GM23338 (cell line): ENCODE results near the gene CALCR. TPM values are rescaled to one million over a fixed set of nuclear protein-coding genes. Genes with fewer than 3 reads are reported as not detected.

Experiments used
- ATAC-seq: fragments of 200-7000 bp; cut with Tn5 transposase; 3 replicates; pipeline ENCODE4 v1.9.1; 2020
- DNase-seq: peaks from one replicate; pipeline ENCODE4 v3.0.0-alpha.2; 2015; ENCODE audit warnings: low spot score
- H2AFZ ChIP-seq: fragments of 200-600 bp; sonication (generic); 2 replicates; pipeline ENCODE4 v1.8.0; 2016; ENCODE audit warnings: antibody characterized with exemption, mild to moderate bottlenecking, moderate library complexity
- H3F3A ChIP-seq: fragments of 200-600 bp; sonication (generic); replicated peaks from 2 replicates; pipeline ENCODE4 v1.8.0; 2017; ENCODE audit warnings: antibody characterized with exemption, mixed run types, low read depth
- H3K27ac ChIP-seq: fragments of 200-600 bp; sonication (generic); 2 replicates; pipeline ENCODE4 v1.6.1; 2016; ENCODE audit warnings: low read depth
- H3K27me3 ChIP-seq: fragments of 200-600 bp; sonication (generic); 2 replicates; pipeline ENCODE4 v1.8.0; 2016; ENCODE audit warnings: mild to moderate bottlenecking, mixed run types, moderate library complexity; ENCODE audit not compliant: insufficient read depth
- H3K36me3 ChIP-seq: fragments of 200-600 bp; sonication (generic); 2 replicates; pipeline ENCODE4 v1.8.0; 2016; ENCODE audit warnings: mild to moderate bottlenecking; ENCODE audit not compliant: insufficient read depth
- H3K4me1 ChIP-seq: fragments of 200-600 bp; sonication (generic); 2 replicates; pipeline ENCODE4 v1.8.0; 2016; ENCODE audit warnings: mild to moderate bottlenecking, moderate library complexity; ENCODE audit not compliant: insufficient read depth
- H3K4me2 ChIP-seq: fragments of 200-600 bp; sonication (generic); 2 replicates; pipeline ENCODE4 v1.7.1; 2017; ENCODE audit warnings: mixed run types
- H3K4me3 ChIP-seq: fragments of 200-600 bp; sonication (generic); 2 replicates; pipeline ENCODE4 v1.6.1; 2016; ENCODE audit warnings: mixed run types
- H3K79me2 ChIP-seq: fragments of 200-600 bp; sonication (generic); replicated peaks from 2 replicates; pipeline ENCODE4 v1.8.0; 2017; ENCODE audit warnings: mild to moderate bottlenecking; ENCODE audit not compliant: insufficient read depth
- H3K9me2 ChIP-seq: fragments of 200-600 bp; sonication (generic); 2 replicates; pipeline ENCODE4 v1.8.0; 2017; ENCODE audit not compliant: insufficient read depth
- H4K20me1 ChIP-seq: fragments of 200-600 bp; sonication (generic); replicated peaks from 2 replicates; pipeline ENCODE4 v1.8.0; 2017; ENCODE audit warnings: mild to moderate bottlenecking; ENCODE audit not compliant: insufficient read depth
- H3K27ac Mint-ChIP-seq: 2 replicates; pipeline ENCODE4 v1.8.0; 2020; ENCODE audit warnings: inconsistent platforms, mild to moderate bottlenecking, moderate library complexity, mixed read lengths
- H3K27me3 Mint-ChIP-seq: 3 replicates; pipeline ENCODE4 v1.8.0; 2022; ENCODE audit warnings: low read depth, mild to moderate bottlenecking, moderate library complexity, mixed read lengths, inconsistent platforms; ENCODE audit not compliant: insufficient read depth, poor library complexity
- H3K36me3 Mint-ChIP-seq: 3 replicates; pipeline ENCODE4 v1.8.0; 2021; ENCODE audit warnings: low read depth, mild to moderate bottlenecking, inconsistent platforms, moderate library complexity, mixed read lengths
- H3K4me1 Mint-ChIP-seq: 3 replicates; pipeline ENCODE4 v1.8.0; 2020; ENCODE audit warnings: mild to moderate bottlenecking, inconsistent platforms, mixed read lengths
- H3K4me3 Mint-ChIP-seq: 3 replicates; pipeline ENCODE4 v1.8.0; 2021; ENCODE audit warnings: moderate library complexity, mild to moderate bottlenecking, inconsistent platforms, mixed read lengths
- H3K9me3 Mint-ChIP-seq: 3 replicates; pipeline ENCODE4 v1.8.0; 2020; ENCODE audit warnings: moderate library complexity, mild to moderate bottlenecking, inconsistent platforms, mixed read lengths
- EZH2 ChIP-seq: fragments of 200-600 bp; sonication (generic); IDR thresholded peaks from one replicate; pipeline ENCODE4 v1.8.0; 2017; ENCODE audit warnings: antibody characterized with exemption, mild to moderate bottlenecking, low read depth; ENCODE audit not compliant: unreplicated experiment
- NANOG ChIP-seq: IDR thresholded peaks from 2 replicates; pipeline ENCODE4 v1.6.1; 2016; ENCODE audit warnings: antibody characterized with exemption, borderline replicate concordance
- polyA plus RNA-seq: library from polyadenylated mRNA; unstranded; fragments of >200 nt; fragmentation: Nextera tagmentation; extraction: Ambion mirVana; gene quantifications from 2 replicates; pipeline ENCODE4 v1.2.1, GENCODE V29; 2016
- total RNA-seq: library from RNA; depleted of rRNA; stranded (reverse); fragments of >200 nt; shearing (Covaris generic); gene quantifications from 2 replicates; pipeline ENCODE4 v1.2.3, GENCODE V29; 2014
- TF ChIP-seq, protein P1 (sequence below), 2 experiments: fragments of 200-600 bp in 1 of 2; sonication (generic) in 1 of 2; conservative IDR thresholded peaks; 2 replicates each; pipeline versions ENCODE4 v1.5.1 to v1.6.1; 2016 to 2017; ENCODE audit warnings: antibody characterized with exemption in 2 of 2, low read depth in 2 of 2, mild to moderate bottlenecking in 2 of 2, moderate library complexity in 1 of 2
- TF ChIP-seq, protein P2 (sequence below): fragments of 250-450 bp; sonication (Bioruptor Pico); IDR thresholded peaks from 2 replicates; pipeline ENCODE4 v1.5.0; 2020; ENCODE audit warnings: mild to moderate bottlenecking, moderate library complexity
- TF ChIP-seq, protein P3 (sequence below): IDR thresholded peaks from 2 replicates; pipeline ENCODE4 v1.6.1; 2016; ENCODE audit warnings: antibody characterized with exemption

Gene CALCR
- total and polyA plus RNA-seq, 2 experiments from 2014 or later = 0.32 to 1.6 TPM

DNA sequence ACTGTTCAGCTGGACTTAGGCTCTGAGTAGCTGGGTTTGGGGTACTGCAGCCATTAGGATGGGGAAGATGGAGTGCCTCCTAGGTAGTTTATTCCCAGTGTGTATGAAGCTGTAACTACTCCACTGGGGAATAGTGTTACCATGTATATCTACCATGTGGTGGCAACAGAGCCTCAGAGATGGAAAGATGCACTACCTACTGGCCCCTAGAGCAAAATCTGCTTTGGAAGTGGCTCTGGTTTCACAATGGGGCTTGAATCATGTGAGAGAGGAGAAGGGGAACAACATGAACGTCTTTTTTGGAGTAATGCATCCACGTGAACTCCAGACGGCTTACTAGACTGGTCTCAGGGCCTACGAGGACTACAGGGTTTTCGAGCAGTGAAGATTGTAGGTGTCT, 167.3 kb downstream of the CALCR start:
- Histone ChIP-seq H3K4me1 (no peaks in the 10 kb centered on the region), H4K20me1 (no peaks in the 10 kb centered on the region), H3K27ac (no peak overlapping the region), H3K4me3 (no peak overlapping the region), H3K9me2 (peaks cover 3% of the 10 kb centered on the region; the same call in 1 of the 2 replicates), H3K79me2 (no peaks in the 10 kb centered on the region), H2AFZ (peak overlapping the region; percentile 83), H3F3A (no peaks in the 10 kb centered on the region), H3K27me3 (no peaks in the 10 kb centered on the region), H3K36me3 (peaks cover 5% of the 10 kb centered on the region; the same call in 1 of the 2 replicates), H3K4me2 (no peak overlapping the region)
- Mint-ChIP-seq H3K4me1 (no peaks in the 10 kb centered on the region), H3K9me3 (peaks cover 16% of the 10 kb centered on the region; the same call in 2 of the 3 replicates), H3K27me3 (no peaks in the 10 kb centered on the region), H3K27ac (peak overlapping the region; percentile 42; the same call in 1 of the 2 replicates), H3K36me3 (peaks cover 14% of the 10 kb centered on the region; the same call in 2 of the 3 replicates), H3K4me3 (no peak overlapping the region)
- ATAC-seq (peak; percentile 54), DNase-seq (peak; percentile 30)
- TF ChIP-seq, protein P1, sequence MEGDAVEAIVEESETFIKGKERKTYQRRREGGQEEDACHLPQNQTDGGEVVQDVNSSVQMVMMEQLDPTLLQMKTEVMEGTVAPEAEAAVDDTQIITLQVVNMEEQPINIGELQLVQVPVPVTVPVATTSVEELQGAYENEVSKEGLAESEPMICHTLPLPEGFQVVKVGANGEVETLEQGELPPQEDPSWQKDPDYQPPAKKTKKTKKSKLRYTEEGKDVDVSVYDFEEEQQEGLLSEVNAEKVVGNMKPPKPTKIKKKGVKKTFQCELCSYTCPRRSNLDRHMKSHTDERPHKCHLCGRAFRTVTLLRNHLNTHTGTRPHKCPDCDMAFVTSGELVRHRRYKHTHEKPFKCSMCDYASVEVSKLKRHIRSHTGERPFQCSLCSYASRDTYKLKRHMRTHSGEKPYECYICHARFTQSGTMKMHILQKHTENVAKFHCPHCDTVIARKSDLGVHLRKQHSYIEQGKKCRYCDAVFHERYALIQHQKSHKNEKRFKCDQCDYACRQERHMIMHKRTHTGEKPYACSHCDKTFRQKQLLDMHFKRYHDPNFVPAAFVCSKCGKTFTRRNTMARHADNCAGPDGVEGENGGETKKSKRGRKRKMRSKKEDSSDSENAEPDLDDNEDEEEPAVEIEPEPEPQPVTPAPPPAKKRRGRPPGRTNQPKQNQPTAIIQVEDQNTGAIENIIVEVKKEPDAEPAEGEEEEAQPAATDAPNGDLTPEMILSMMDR (conservative IDR thresholded peaks at IDR 0.05; ENCODE audit: low read depth in 2 of 2) = peak; percentile 23 to 54; a peak in 3 of 4 replicates
- no peak for TF ChIP-seq EZH2

DNA sequence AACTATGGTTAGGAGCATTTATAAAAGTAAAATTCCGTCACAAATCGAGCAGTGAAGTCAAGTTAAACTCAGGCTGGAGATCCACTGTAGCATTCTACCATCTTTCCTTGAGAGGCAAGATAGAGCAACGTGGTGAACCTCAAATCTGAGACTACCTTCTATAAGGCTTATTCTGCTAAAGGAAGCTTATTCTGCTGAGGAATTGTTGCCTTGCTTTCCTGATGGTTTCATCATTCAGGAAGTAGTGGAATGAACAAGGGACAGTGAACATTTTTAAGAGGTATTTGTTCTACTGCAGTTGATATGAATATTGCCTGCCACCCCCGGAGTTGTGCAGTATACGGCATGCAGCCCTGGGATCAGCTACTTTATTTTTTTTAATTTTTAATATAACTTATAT, 171.6 kb downstream of the CALCR start:
- H3K4me3 ChIP-seq = no peak overlapping the region
- peaks cover 14% of the 10 kb centered on the region; the same call in 2 of the 3 replicates for H3K36me3 Mint-ChIP-seq
- H3F3A ChIP-seq = no peaks in the 10 kb centered on the region
- H3K79me2 ChIP-seq = no peaks in the 10 kb centered on the region
- no peak for ATAC-seq
- no peak overlapping the region for H3K27ac ChIP-seq
- no peak overlapping the region for H3K27ac Mint-ChIP-seq
- H3K27me3 Mint-ChIP-seq = peaks cover 3% of the 10 kb centered on the region
- no peak overlapping the region for H2AFZ ChIP-seq
- peaks cover 16% of the 10 kb centered on the region; the same call in 2 of the 3 replicates for H3K9me3 Mint-ChIP-seq
- peaks cover 2% of the 10 kb centered on the region; the same call in 1 of the 3 replicates for H3K4me1 Mint-ChIP-seq
- DNase-seq = no peak
- H3K4me1 ChIP-seq = peaks cover 22% of the 10 kb centered on the region
- peaks cover 3% of the 10 kb centered on the region; the same call in 1 of the 2 replicates for H3K9me2 ChIP-seq
- H3K4me2 ChIP-seq = no peak overlapping the region
- H3K4me3 Mint-ChIP-seq = no peak overlapping the region
- H3K27me3 ChIP-seq = no peaks in the 10 kb centered on the region
- no peaks in the 10 kb centered on the region for H4K20me1 ChIP-seq
- H3K36me3 ChIP-seq = peaks cover 5% of the 10 kb centered on the region; the same call in 1 of the 2 replicates
- no peak for TF ChIP-seq NANOG
- TF ChIP-seq, protein P2, sequence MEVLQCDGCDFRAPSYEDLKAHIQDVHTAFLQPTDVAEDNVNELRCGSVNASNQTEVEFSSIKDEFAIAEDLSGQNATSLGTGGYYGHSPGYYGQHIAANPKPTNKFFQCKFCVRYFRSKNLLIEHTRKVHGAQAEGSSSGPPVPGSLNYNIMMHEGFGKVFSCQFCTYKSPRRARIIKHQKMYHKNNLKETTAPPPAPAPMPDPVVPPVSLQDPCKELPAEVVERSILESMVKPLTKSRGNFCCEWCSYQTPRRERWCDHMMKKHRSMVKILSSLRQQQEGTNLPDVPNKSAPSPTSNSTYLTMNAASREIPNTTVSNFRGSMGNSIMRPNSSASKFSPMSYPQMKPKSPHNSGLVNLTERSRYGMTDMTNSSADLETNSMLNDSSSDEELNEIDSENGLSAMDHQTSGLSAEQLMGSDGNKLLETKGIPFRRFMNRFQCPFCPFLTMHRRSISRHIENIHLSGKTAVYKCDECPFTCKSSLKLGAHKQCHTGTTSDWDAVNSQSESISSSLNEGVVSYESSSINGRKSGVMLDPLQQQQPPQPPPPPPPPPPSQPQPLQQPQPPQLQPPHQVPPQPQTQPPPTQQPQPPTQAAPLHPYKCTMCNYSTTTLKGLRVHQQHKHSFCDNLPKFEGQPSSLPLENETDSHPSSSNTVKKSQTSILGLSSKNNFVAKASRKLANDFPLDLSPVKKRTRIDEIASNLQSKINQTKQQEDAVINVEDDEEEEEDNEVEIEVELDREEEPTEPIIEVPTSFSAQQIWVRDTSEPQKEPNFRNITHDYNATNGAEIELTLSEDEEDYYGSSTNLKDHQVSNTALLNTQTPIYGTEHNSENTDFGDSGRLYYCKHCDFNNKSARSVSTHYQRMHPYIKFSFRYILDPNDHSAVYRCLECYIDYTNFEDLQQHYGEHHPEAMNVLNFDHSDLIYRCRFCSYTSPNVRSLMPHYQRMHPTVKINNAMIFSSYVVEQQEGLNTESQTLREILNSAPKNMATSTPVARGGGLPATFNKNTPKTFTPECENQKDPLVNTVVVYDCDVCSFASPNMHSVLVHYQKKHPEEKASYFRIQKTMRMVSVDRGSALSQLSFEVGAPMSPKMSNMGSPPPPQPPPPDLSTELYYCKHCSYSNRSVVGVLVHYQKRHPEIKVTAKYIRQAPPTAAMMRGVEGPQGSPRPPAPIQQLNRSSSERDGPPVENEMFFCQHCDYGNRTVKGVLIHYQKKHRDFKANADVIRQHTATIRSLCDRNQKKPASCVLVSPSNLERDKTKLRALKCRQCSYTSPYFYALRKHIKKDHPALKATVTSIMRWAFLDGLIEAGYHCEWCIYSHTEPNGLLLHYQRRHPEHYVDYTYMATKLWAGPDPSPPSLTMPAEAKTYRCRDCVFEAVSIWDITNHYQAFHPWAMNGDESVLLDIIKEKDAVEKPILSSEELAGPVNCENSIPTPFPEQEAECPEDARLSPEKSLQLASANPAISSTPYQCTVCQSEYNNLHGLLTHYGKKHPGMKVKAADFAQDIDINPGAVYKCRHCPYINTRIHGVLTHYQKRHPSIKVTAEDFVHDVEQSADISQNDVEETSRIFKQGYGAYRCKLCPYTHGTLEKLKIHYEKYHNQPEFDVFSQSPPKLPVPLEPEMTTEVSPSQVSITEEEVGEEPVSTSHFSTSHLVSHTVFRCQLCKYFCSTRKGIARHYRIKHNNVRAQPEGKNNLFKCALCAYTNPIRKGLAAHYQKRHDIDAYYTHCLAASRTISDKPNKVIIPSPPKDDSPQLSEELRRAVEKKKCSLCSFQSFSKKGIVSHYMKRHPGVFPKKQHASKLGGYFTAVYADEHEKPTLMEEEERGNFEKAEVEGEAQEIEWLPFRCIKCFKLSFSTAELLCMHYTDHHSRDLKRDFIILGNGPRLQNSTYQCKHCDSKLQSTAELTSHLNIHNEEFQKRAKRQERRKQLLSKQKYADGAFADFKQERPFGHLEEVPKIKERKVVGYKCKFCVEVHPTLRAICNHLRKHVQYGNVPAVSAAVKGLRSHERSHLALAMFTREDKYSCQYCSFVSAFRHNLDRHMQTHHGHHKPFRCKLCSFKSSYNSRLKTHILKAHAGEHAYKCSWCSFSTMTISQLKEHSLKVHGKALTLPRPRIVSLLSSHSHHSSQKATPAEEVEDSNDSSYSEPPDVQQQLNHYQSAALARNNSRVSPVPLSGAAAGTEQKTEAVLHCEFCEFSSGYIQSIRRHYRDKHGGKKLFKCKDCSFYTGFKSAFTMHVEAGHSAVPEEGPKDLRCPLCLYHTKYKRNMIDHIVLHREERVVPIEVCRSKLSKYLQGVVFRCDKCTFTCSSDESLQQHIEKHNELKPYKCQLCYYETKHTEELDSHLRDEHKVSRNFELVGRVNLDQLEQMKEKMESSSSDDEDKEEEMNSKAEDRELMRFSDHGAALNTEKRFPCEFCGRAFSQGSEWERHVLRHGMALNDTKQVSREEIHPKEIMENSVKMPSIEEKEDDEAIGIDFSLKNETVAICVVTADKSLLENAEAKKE (CRISPR knock-in tag) = no peak
- TF ChIP-seq, protein P3, sequence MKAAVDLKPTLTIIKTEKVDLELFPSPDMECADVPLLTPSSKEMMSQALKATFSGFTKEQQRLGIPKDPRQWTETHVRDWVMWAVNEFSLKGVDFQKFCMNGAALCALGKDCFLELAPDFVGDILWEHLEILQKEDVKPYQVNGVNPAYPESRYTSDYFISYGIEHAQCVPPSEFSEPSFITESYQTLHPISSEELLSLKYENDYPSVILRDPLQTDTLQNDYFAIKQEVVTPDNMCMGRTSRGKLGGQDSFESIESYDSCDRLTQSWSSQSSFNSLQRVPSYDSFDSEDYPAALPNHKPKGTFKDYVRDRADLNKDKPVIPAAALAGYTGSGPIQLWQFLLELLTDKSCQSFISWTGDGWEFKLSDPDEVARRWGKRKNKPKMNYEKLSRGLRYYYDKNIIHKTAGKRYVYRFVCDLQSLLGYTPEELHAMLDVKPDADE = no peak
- TF ChIP-seq, protein P1 (conservative IDR thresholded peaks at IDR 0.05; ENCODE audit: low read depth in 2 of 2) = no peak
